ENCODE data around the gene PUDP.
A peak's percentile ranks its signal among the peaks of the same experiment; 100 is the strongest.

PUDP gene

DNA sequence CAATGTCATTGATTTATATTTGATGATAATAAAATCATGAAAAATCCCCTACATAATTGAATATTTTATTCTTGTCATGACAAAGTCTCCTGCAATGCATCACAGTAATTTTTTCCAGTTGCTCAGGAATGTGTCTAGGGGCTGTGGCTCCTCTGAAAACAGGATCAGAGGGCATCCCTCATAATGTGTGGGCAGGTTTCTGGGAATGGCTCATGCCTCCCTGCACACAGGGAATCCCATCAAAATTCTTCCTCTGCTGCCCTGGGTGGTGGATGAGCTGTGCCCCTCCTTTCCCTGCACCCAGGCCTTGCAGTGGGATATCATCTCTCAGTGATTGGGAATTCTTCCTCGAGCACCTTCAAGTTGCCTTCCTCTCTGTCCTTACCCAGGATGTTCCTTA is 20.4 kb upstream of the PUDP start:
- no peaks in the 10 kb centered on the region for H3K79me2 ChIP-seq (ENCODE audit: control insufficient read depth, insufficient read depth, low read length)
- H2AK5ac ChIP-seq (ENCODE audit: low read length) = no peak overlapping the region
- H2BK5ac ChIP-seq (ENCODE audit: low read length) = no peak overlapping the region
- H3K4me1 ChIP-seq (ENCODE audit: control insufficient read depth, low read depth, low read length) = no peaks in the 10 kb centered on the region
- no peak overlapping the region for H3K23ac ChIP-seq (ENCODE audit: low read length)
- H4K5ac ChIP-seq (ENCODE audit: low read length) = no peak overlapping the region
- no peak overlapping the region for H3K56ac ChIP-seq (ENCODE audit: low read length)
- H3K4me2 ChIP-seq (ENCODE audit: low read length) = no peak overlapping the region
- H3K9ac ChIP-seq (ENCODE audit: low read length) = no peak overlapping the region
- H3K4me3 ChIP-seq (ENCODE audit: low read length) = no peak overlapping the region
- H2BK15ac ChIP-seq (replicated peaks; ENCODE audit: low read depth) = no peak overlapping the region
- H3K36me3 ChIP-seq (ENCODE audit: control insufficient read depth, insufficient read depth, low read length) = no peaks in the 10 kb centered on the region
- H2BK120ac ChIP-seq (ENCODE audit: low read depth, low read length) = no peak overlapping the region
- no CpG with 5 or more reads among the region's 1 CpG for WGBS (ENCODE audit: extremely low coverage, insufficient coverage, low lambda C conversion rate)
- H4K8ac ChIP-seq (ENCODE audit: low read depth, low read length) = no peak overlapping the region
- no peak overlapping the region for H3K27ac ChIP-seq (ENCODE audit: low read depth, low read length)
- no peaks in the 10 kb centered on the region for H3K79me1 ChIP-seq (ENCODE audit: low read length)
- H3K18ac ChIP-seq (ENCODE audit: low read length) = no peak overlapping the region
- DNase-seq = no peak
- no peak overlapping the region for H3K4ac ChIP-seq (ENCODE audit: low read depth, low read length)
- H3K27me3 ChIP-seq (ENCODE audit: insufficient read depth, low read length, poor library complexity) = no peaks in the 10 kb centered on the region

DNA sequence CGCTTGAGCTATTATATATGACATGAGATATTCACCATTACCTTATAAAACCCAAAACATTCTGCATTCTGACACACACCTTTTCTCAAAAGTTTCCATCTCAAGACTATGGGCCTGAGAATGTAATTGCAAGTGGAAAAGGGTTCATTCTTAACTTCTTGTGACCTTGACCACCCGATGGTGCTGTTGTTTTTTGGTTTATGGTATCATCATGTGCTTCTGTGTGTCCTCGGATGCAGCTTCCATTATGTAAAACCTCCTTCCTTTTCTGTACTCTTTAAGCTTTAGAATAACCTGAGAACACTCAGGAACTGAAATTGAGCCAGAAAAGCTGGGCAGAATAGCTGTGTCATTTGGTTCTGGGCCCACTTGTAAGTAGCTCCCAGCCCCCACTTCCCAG is 16.2 kb upstream of the PUDP start:
- H3K4me1 ChIP-seq (ENCODE audit: control insufficient read depth, low read depth, low read length) = no peaks in the 10 kb centered on the region
- WGBS (ENCODE audit: extremely low coverage, insufficient coverage, low lambda C conversion rate) = no CpG with 5 or more reads among the region's 3 CpGs
- peak; percentile 8 for DNase-seq

DNA sequence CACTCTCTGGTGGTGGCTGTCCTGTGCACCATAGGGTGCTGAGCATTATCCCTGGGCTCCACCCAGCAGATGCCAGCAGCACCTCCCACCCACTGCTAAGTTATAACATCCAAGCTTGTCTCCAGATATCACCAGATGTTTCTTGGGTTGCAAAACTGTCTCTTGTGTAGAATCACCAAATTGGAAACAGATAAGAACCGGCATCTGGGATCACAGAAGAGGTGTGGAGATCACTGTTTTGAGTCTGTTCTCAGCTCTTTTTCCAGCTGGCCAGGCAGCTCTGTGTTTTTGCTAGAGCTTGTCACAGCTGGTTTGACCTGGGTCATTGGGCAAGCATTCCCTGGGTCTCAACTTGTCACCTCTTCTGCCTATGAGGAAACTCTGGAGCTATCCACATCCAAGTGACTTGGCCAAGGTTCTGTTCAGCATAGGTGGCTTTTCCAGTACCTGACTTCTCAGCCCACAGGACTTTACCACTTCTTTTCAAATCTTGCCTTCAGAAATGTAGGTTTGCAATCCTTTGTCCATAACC is 15.3 kb upstream of the PUDP start:
- no CpG with 5 or more reads among the region's 1 CpG for WGBS (ENCODE audit: extremely low coverage, insufficient coverage, low lambda C conversion rate)

More for the DNA sequence above, 16.2 kb upstream of the PUDP start:
- H3K27ac ChIP-seq (ENCODE audit: low read depth, low read length) = no peak overlapping the region
- H3K4ac ChIP-seq (ENCODE audit: low read depth, low read length) = no peak overlapping the region
- H3K79me1 ChIP-seq (ENCODE audit: low read length) = no peaks in the 10 kb centered on the region
- H3K23ac ChIP-seq (ENCODE audit: low read length) = no peak overlapping the region
- no peak overlapping the region for H3K9ac ChIP-seq (ENCODE audit: low read length)
- H2BK15ac ChIP-seq (replicated peaks; ENCODE audit: low read depth) = no peak overlapping the region
- no peak overlapping the region for H3K56ac ChIP-seq (ENCODE audit: low read length)
- H3K4me2 ChIP-seq (ENCODE audit: low read length) = no peak overlapping the region
- no peak overlapping the region for H4K8ac ChIP-seq (ENCODE audit: low read depth, low read length)
- no peak overlapping the region for H2AK5ac ChIP-seq (ENCODE audit: low read length)
- H4K5ac ChIP-seq (ENCODE audit: low read length) = no peak overlapping the region
- H3K36me3 ChIP-seq (ENCODE audit: control insufficient read depth, insufficient read depth, low read length) = no peaks in the 10 kb centered on the region
- H2BK5ac ChIP-seq (ENCODE audit: low read length) = no peak overlapping the region
- H3K27me3 ChIP-seq (ENCODE audit: insufficient read depth, low read length, poor library complexity) = no peaks in the 10 kb centered on the region
- H3K4me3 ChIP-seq (ENCODE audit: low read length) = no peak overlapping the region
- H2BK120ac ChIP-seq (ENCODE audit: low read depth, low read length) = no peak overlapping the region
- no peak overlapping the region for H3K18ac ChIP-seq (ENCODE audit: low read length)
- H3K79me2 ChIP-seq (ENCODE audit: control insufficient read depth, insufficient read depth, low read length) = no peaks in the 10 kb centered on the region

DNA sequence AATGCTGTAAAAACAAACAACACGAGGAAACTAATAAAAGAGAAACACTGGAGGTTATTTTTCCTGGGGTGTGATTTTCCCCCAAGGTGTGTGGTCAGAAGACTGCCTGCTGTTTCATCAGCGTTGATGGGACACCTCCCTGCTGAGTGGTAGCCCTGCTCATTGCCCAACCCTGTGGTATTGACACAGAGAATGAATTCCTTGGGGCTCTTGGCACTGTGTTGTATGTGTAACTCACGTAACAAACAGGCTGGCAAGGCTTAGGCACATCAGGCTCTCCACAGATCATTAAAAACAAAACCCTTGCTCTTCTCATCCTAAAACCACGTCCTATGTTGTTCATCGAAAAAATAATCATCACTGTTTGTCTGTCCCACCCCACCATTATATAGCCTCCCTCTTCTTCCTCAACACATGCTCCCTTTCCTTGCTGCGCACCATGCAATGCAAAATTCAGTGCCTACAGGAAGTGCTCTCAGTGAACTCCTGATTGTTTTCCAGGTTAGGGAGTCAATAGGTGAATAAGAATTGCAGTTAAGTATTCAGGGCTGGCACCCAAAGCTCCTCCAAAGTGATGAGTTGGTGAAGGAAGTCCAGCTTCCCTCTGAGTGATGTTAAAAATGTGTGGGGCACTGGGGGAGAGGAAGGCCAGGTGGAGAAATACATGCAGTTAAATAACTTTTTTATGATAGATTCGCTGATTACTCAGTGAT is 11.4 kb upstream of the PUDP start:
- WGBS (ENCODE audit: extremely low coverage, insufficient coverage, low lambda C conversion rate) = no CpG with 5 or more reads among the region's 7 CpGs
- Histone ChIP-seq H2BK5ac (ENCODE audit: low read length) (no peak overlapping the region), H3K4me1 (ENCODE audit: control insufficient read depth, low read depth, low read length) (no peaks in the 10 kb centered on the region), H3K79me1 (ENCODE audit: low read length) (no peaks in the 10 kb centered on the region), H3K18ac (ENCODE audit: low read length) (no peak overlapping the region), H3K27me3 (ENCODE audit: insufficient read depth, low read length, poor library complexity) (no peaks in the 10 kb centered on the region), H3K4me2 (ENCODE audit: low read length) (no peak overlapping the region), H2AK5ac (ENCODE audit: low read length) (no peak overlapping the region), H3K36me3 (ENCODE audit: control insufficient read depth, insufficient read depth, low read length) (no peaks in the 10 kb centered on the region), H3K23ac (ENCODE audit: low read length) (no peak overlapping the region), H3K4me3 (ENCODE audit: low read length) (no peak overlapping the region), H3K9ac (ENCODE audit: low read length) (no peak overlapping the region), H2BK120ac (ENCODE audit: low read depth, low read length) (no peak overlapping the region), H3K79me2 (ENCODE audit: control insufficient read depth, insufficient read depth, low read length) (no peaks in the 10 kb centered on the region), H3K4ac (ENCODE audit: low read depth, low read length) (no peak overlapping the region), H2BK15ac (replicated peaks; ENCODE audit: low read depth) (no peak overlapping the region), H3K27ac (ENCODE audit: low read depth, low read length) (no peak overlapping the region), H3K56ac (ENCODE audit: low read length) (no peak overlapping the region), H4K5ac (ENCODE audit: low read length) (no peak overlapping the region), H4K8ac (ENCODE audit: low read depth, low read length) (no peak overlapping the region)
- no peak for DNase-seq

More for the DNA sequence above, 15.3 kb upstream of the PUDP start:
- Histone ChIP-seq H2BK120ac (ENCODE audit: low read depth, low read length) (no peak overlapping the region), H3K79me2 (ENCODE audit: control insufficient read depth, insufficient read depth, low read length) (no peaks in the 10 kb centered on the region), H2BK5ac (ENCODE audit: low read length) (no peak overlapping the region), H3K18ac (ENCODE audit: low read length) (no peak overlapping the region), H3K23ac (ENCODE audit: low read length) (no peak overlapping the region), H3K9ac (ENCODE audit: low read length) (no peak overlapping the region), H2AK5ac (ENCODE audit: low read length) (no peak overlapping the region), H3K4ac (ENCODE audit: low read depth, low read length) (no peak overlapping the region), H3K27me3 (ENCODE audit: insufficient read depth, low read length, poor library complexity) (no peaks in the 10 kb centered on the region), H4K8ac (ENCODE audit: low read depth, low read length) (no peak overlapping the region), H3K27ac (ENCODE audit: low read depth, low read length) (no peak overlapping the region), H3K4me3 (ENCODE audit: low read length) (no peak overlapping the region), H3K36me3 (ENCODE audit: control insufficient read depth, insufficient read depth, low read length) (no peaks in the 10 kb centered on the region), H3K56ac (ENCODE audit: low read length) (no peak overlapping the region), H3K4me1 (ENCODE audit: control insufficient read depth, low read depth, low read length) (no peaks in the 10 kb centered on the region), H3K4me2 (ENCODE audit: low read length) (no peak overlapping the region), H2BK15ac (replicated peaks; ENCODE audit: low read depth) (no peak overlapping the region), H3K79me1 (ENCODE audit: low read length) (no peaks in the 10 kb centered on the region), H4K5ac (ENCODE audit: low read length) (no peak overlapping the region)
- DNase-seq = peak; percentile 58

DNA sequence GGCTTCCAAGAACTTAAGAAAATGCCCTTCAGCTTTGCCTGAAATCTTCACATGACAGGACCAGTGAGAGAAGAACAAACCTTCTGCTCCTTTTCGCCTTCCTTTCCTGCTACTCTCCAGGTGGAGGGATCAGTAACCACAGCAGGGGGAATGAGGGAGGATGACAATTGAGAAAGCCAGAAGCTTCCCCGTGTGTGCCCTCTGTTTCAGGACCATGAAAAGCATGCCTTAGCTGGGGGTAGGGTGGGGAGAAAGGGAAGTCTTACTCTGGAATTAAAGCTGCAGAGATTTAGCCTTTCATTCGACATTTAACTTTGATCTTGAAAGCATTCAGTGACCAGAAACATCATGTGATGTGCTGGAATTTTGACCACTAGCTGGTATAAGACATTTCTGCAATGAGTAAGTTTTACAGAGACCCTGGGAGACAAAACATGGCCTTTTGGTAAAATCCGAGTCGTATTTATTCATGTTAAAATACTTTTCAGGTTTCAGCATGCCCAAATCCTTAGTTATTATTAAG is 10.6 kb upstream of the PUDP start:
- Histone ChIP-seq H3K4me2 (ENCODE audit: low read length) (no peak overlapping the region), H2AK5ac (ENCODE audit: low read length) (no peak overlapping the region), H2BK15ac (replicated peaks; ENCODE audit: low read depth) (no peak overlapping the region), H3K36me3 (ENCODE audit: control insufficient read depth, insufficient read depth, low read length) (no peaks in the 10 kb centered on the region), H3K27me3 (ENCODE audit: insufficient read depth, low read length, poor library complexity) (no peaks in the 10 kb centered on the region), H3K23ac (ENCODE audit: low read length) (no peak overlapping the region), H3K18ac (ENCODE audit: low read length) (no peak overlapping the region), H3K79me1 (ENCODE audit: low read length) (no peaks in the 10 kb centered on the region), H3K4ac (ENCODE audit: low read depth, low read length) (no peak overlapping the region), H4K5ac (ENCODE audit: low read length) (no peak overlapping the region), H3K4me3 (ENCODE audit: low read length) (no peak overlapping the region), H2BK120ac (ENCODE audit: low read depth, low read length) (no peak overlapping the region), H3K4me1 (ENCODE audit: control insufficient read depth, low read depth, low read length) (no peaks in the 10 kb centered on the region), H3K56ac (ENCODE audit: low read length) (no peak overlapping the region), H3K27ac (ENCODE audit: low read depth, low read length) (no peak overlapping the region), H3K9ac (ENCODE audit: low read length) (no peak overlapping the region), H3K79me2 (ENCODE audit: control insufficient read depth, insufficient read depth, low read length) (no peaks in the 10 kb centered on the region), H2BK5ac (ENCODE audit: low read length) (no peak overlapping the region), H4K8ac (ENCODE audit: low read depth, low read length) (no peak overlapping the region)
- no CpG with 5 or more reads among the region's 5 CpGs for WGBS (ENCODE audit: extremely low coverage, insufficient coverage, low lambda C conversion rate)
- DNase-seq = peak; percentile 40
